HEK293 (cell line): Measurements from ENCODE around the gene B4GALT5.

Source experiments
- CTCF ChIA-PET: fragments of 350-600 bp; formaldehyde crosslinking; extraction: SDS; loops from one replicate; lab custom pipeline; 2021; ENCODE audit warnings: antibody characterized with exemption; lab: Yijun Ruan, JAX
- POLR2A ChIA-PET: fragments of 300-600 bp; formaldehyde crosslinking; extraction: SDS; loops from one replicate; lab custom pipeline; 2020; ENCODE audit warnings: antibody characterized with exemption, inconsistent platforms; lab: Yijun Ruan, JAX
- H3K27ac ChIP-seq: fragments of 200-500 bp; sonication (Bioruptor generic); 2 replicates; pipeline ENCODE4 v1.5.1; 2014; ENCODE audit warnings: low read depth, low read length, control low read depth, inconsistent platforms; ENCODE audit errors: extremely low read depth
- H3K36me3 ChIP-seq, 2 experiments: fragments of 200-500 bp in 1 of 2; sonication (Bioruptor generic) in 1 of 2; 1 replicate in 1 of 2; 2 replicates in 1 of 2; pipeline ENCODE4 v1.5.1; 2014 to 2017; ENCODE audit warnings: inconsistent platforms in 2 of 2, low read length in 2 of 2; ENCODE audit not compliant: control insufficient read depth in 2 of 2, insufficient read depth in 1 of 2
- H3K4me1 ChIP-seq: fragments of 200-500 bp; sonication (Bioruptor generic); 2 replicates; pipeline ENCODE4 v1.5.1; 2014; ENCODE audit warnings: mild to moderate bottlenecking, low read length, inconsistent platforms; ENCODE audit not compliant: control insufficient read depth, insufficient read depth
- H3K4me3 ChIP-seq: 2 replicates; pipeline ENCODE4 v1.5.1; 2011; ENCODE audit warnings: low read depth, mild to moderate bottlenecking, control low read depth, low read length, moderate library complexity
- H3K9me3 ChIP-seq: fragments of 200-500 bp; sonication (Bioruptor generic); 2 replicates; pipeline ENCODE4 v1.5.1; 2014; ENCODE audit warnings: low read depth, low read length, inconsistent platforms; ENCODE audit not compliant: control insufficient read depth, insufficient read depth
- EGR2 ChIP-seq: fragments of 450-650 bp; formaldehyde crosslinking; IDR thresholded peaks from 2 replicates; pipeline ENCODE4 v1.5.1; 2016; ENCODE audit warnings: low read depth, missing biosample characterization, missing genetic modification characterization
- ZBTB21 ChIP-seq: fragments of 450-650 bp; formaldehyde crosslinking; IDR thresholded peaks from 2 replicates; pipeline ENCODE4 v1.5.1; 2017; ENCODE audit warnings: missing biosample characterization, missing genetic modification characterization
- ZNF146 ChIP-seq: fragments of 450-650 bp; formaldehyde crosslinking; IDR thresholded peaks from 2 replicates; pipeline ENCODE4 v1.5.1; 2016; ENCODE audit warnings: missing biosample characterization, missing genetic modification characterization
- ZNF211 ChIP-seq: fragments of 450-650 bp; formaldehyde crosslinking; IDR thresholded peaks from 2 replicates; pipeline ENCODE4 v1.5.1; 2016; ENCODE audit warnings: low read depth, missing biosample characterization, missing genetic modification characterization
- ZNF302 ChIP-seq: fragments of 450-650 bp; formaldehyde crosslinking; IDR thresholded peaks from 2 replicates; pipeline ENCODE4 v1.5.1; 2016; ENCODE audit warnings: missing biosample characterization, missing genetic modification characterization, low read depth
- ZNF423 ChIP-seq: fragments of 450-650 bp; formaldehyde crosslinking; IDR thresholded peaks from 2 replicates; pipeline ENCODE4 v1.5.1; 2016; ENCODE audit warnings: missing biosample characterization, missing genetic modification characterization
- ZNF558 ChIP-seq: fragments of 450-650 bp; formaldehyde crosslinking; IDR thresholded peaks from 2 replicates; pipeline ENCODE4 v1.5.1; 2016; ENCODE audit warnings: missing biosample characterization, missing genetic modification characterization
- ZNF791 ChIP-seq: fragments of 450-650 bp; formaldehyde crosslinking; IDR thresholded peaks from 2 replicates; pipeline ENCODE4 v1.5.1; 2016; ENCODE audit warnings: missing biosample characterization, missing genetic modification characterization
- ZNF830 ChIP-seq: fragments of 450-650 bp; IDR thresholded peaks from 2 replicates; pipeline ENCODE4 v1.5.0; 2018; ENCODE audit warnings: missing biosample characterization, missing genetic modification characterization, low read depth, mild to moderate bottlenecking, moderate library complexity
- ZXDB ChIP-seq: fragments of 450-650 bp; formaldehyde crosslinking; IDR thresholded peaks from 2 replicates; pipeline ENCODE4 v1.5.1; 2016; ENCODE audit warnings: missing biosample characterization, missing genetic modification characterization
- TF ChIP-seq, protein P1 (sequence below): fragments of 450-650 bp; formaldehyde crosslinking; IDR thresholded peaks from 2 replicates; pipeline ENCODE4 v1.5.1; 2016; ENCODE audit warnings: missing biosample characterization, missing genetic modification characterization, borderline replicate concordance
- TF ChIP-seq, protein P2 (sequence below): fragments of 450-650 bp; formaldehyde crosslinking; IDR thresholded peaks from 2 replicates; pipeline ENCODE4 v1.5.1; 2016; ENCODE audit warnings: missing biosample characterization, missing genetic modification characterization
- TF ChIP-seq, protein P3 (sequence below): fragments of 450-650 bp; formaldehyde crosslinking; IDR thresholded peaks from 2 replicates; pipeline ENCODE4 v1.5.1; 2017; ENCODE audit warnings: missing biosample characterization, missing genetic modification characterization
- TF ChIP-seq, protein P4 (sequence below): fragments of 450-650 bp; formaldehyde crosslinking; IDR thresholded peaks from 2 replicates; pipeline ENCODE4 v1.5.1; 2016; ENCODE audit warnings: missing biosample characterization, missing genetic modification characterization, borderline replicate concordance

Gene B4GALT5

DNA sequence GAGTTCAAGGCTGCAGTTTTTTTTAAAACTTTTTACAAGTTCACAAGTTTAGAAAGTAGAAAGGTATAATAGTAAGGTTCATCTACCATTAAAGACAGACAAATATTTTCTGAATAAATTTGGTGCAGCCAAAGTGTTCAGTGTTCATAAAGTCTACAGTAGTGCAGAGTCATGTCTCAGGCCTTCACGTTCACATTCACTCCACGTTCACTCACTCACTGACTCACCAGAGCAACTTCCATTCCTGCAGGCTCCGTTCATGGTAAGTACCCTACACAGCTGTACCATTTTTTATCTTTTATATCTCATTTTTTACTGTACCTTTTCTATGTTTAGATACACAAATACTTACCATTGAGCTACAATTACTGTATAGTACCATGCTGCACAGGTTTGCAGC is 67.6 kb downstream of the B4GALT5 start:
- Histone ChIP-seq H3K4me3 (no peak overlapping the region), H3K27ac (no peak overlapping the region), H3K4me1 (0 out of 2 replicates have a peak, but pooled peaks cover 2% of the 10 kb centered on the region), H3K9me3 (no peaks in the 10 kb centered on the region), H3K36me3 (peaks cover 0 to 72% of the 10 kb centered on the region in 2 experiments; a peak in 2 of 3 replicates)
- CTCF ChIA-PET = no interaction called here
- no peak for TF ChIP-seq ZNF558
- TF ChIP-seq, protein P1, sequence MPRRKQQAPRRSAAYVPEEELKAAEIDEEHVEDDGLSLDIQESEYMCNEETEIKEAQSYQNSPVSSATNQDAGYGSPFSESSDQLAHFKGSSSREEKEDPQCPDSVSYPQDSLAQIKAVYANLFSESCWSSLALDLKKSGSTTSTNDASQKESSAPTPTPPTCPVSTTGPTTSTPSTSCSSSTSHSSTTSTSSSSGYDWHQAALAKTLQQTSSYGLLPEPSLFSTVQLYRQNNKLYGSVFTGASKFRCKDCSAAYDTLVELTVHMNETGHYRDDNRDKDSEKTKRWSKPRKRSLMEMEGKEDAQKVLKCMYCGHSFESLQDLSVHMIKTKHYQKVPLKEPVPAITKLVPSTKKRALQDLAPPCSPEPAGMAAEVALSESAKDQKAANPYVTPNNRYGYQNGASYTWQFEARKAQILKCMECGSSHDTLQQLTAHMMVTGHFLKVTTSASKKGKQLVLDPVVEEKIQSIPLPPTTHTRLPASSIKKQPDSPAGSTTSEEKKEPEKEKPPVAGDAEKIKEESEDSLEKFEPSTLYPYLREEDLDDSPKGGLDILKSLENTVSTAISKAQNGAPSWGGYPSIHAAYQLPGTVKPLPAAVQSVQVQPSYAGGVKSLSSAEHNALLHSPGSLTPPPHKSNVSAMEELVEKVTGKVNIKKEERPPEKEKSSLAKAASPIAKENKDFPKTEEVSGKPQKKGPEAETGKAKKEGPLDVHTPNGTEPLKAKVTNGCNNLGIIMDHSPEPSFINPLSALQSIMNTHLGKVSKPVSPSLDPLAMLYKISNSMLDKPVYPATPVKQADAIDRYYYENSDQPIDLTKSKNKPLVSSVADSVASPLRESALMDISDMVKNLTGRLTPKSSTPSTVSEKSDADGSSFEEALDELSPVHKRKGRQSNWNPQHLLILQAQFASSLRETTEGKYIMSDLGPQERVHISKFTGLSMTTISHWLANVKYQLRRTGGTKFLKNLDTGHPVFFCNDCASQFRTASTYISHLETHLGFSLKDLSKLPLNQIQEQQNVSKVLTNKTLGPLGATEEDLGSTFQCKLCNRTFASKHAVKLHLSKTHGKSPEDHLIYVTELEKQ (tag by site-specific recombination) = no peak
- TF ChIP-seq, protein P2, sequence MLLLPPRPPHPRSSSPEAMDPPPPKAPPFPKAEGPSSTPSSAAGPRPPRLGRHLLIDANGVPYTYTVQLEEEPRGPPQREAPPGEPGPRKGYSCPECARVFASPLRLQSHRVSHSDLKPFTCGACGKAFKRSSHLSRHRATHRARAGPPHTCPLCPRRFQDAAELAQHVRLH (tag by site-specific recombination) = no peak
- TF ChIP-seq, protein P3, sequence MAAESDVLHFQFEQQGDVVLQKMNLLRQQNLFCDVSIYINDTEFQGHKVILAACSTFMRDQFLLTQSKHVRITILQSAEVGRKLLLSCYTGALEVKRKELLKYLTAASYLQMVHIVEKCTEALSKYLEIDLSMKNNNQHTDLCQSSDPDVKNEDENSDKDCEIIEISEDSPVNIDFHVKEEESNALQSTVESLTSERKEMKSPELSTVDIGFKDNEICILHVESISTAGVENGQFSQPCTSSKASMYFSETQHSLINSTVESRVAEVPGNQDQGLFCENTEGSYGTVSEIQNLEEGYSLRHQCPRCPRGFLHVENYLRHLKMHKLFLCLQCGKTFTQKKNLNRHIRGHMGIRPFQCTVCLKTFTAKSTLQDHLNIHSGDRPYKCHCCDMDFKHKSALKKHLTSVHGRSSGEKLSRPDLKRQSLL (tag by site-specific recombination) = no peak
- POLR2A ChIA-PET = interaction anchor here (0.6 kb wide), 1 partner anchor 226 kb away, joined by 3 read pairs; no protein-coding TSS in a partner anchor

DNA sequence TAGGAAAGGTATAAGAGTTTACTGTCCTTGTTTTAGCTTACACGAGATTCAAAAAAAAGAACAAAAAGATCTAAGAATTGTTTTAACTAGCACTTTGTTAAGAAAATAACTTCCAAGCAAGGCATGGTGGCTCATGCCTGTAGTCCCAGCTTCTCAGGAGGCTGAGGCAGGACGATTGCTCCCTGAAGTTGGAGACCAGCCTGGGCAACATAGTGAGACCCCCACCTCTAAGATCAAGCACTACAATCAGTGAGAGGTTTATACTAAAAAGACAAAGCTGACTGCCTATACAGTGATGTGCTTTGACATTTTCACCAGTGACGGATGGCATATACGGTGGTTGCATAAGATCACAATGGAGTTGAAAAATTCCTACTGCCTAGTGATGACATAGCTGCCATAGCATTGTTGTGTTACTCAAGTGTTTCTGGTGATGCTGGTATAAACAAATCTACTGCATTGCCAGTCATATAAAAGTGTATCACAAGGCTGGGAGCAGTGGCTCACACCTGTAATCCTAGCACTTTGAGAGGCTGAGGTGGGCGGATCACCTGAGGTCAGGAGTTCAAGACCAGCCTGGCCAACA is 68.6 kb downstream of the B4GALT5 start:
- ChIA-PET CTCF (interaction anchor here (1.6 kb wide), 1 partner anchor 201 kb away, joined by 6 read pairs; no protein-coding TSS in a partner anchor), POLR2A (no interaction called here)
- H3K4me3 ChIP-seq = no peak overlapping the region
- TF ChIP-seq ZNF791 (no peak), EGR2 (tag by site-specific recombination) (no peak), ZNF211 (tag by site-specific recombination) (no peak), ZNF146 (tag by site-specific recombination) (no peak), ZNF302 (tag by site-specific recombination) (no peak), ZBTB21 (tag by site-specific recombination) (no peak), ZNF423 (no peak), ZXDB (no peak), ZNF830 (tag by site-specific recombination) (no peak)
- TF ChIP-seq, protein P4, sequence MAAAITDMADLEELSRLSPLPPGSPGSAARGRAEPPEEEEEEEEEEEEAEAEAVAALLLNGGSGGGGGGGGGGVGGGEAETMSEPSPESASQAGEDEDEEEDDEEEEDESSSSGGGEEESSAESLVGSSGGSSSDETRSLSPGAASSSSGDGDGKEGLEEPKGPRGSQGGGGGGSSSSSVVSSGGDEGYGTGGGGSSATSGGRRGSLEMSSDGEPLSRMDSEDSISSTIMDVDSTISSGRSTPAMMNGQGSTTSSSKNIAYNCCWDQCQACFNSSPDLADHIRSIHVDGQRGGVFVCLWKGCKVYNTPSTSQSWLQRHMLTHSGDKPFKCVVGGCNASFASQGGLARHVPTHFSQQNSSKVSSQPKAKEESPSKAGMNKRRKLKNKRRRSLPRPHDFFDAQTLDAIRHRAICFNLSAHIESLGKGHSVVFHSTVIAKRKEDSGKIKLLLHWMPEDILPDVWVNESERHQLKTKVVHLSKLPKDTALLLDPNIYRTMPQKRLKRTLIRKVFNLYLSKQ (tag by site-specific recombination) = no peak
- TF ChIP-seq, protein P3 (tag by site-specific recombination) = no peak
- TF ChIP-seq, all 188 proteins: peak for 0
- Histone ChIP-seq H3K9me3 (no peaks in the 10 kb centered on the region), H3K4me1 (0 out of 2 replicates have a peak, but pooled peaks cover 2% of the 10 kb centered on the region), H3K27ac (no peak overlapping the region), H3K36me3 (peaks cover 5 to 83% of the 10 kb centered on the region in 2 experiments; a peak in 2 of 3 replicates)
